Thymus (tissue), 11 donors: ENCODE data around the gene STXBP6. TPM values are rescaled to one million over a fixed set of nuclear protein-coding genes. Genes with fewer than 3 reads are reported as not detected.

Source experiments
- DNase-seq, 9 donors: peaks; one replicate each; pipeline ENCODE4 v3.0.0-alpha.2; 2013; ENCODE audit warnings: low spot score in 9 of 9, low read depth in 6 of 9, missing footprints in 1 of 9
- H3K27ac ChIP-seq, 2 donors: one replicate each; pipeline ENCODE4 v1.5.1; 2013; ENCODE audit warnings: control low read depth in 1 of 2, low read depth in 1 of 2, low read length in 1 of 2, mild to moderate bottlenecking in 1 of 2, moderate library complexity in 1 of 2
- H3K27me3 ChIP-seq, 2 donors: one replicate each; pipeline ENCODE4 v1.5.1; 2013; ENCODE audit warnings: low read length in 1 of 2; ENCODE audit not compliant: control insufficient read depth in 2 of 2, insufficient read depth in 1 of 2
- H3K36me3 ChIP-seq, 2 donors: one replicate each; pipeline ENCODE4 v1.5.1; 2013; ENCODE audit warnings: low read length in 1 of 2, mild to moderate bottlenecking in 1 of 2, moderate library complexity in 1 of 2; ENCODE audit not compliant: control insufficient read depth in 2 of 2, insufficient read depth in 2 of 2
- H3K4me1 ChIP-seq, 2 donors: one replicate each; pipeline ENCODE4 v1.5.1; 2013; ENCODE audit warnings: low read length in 2 of 2; ENCODE audit not compliant: control insufficient read depth in 2 of 2, insufficient read depth in 2 of 2
- H3K4me3 ChIP-seq, 2 donors: one replicate each; pipeline ENCODE4 v1.5.1; 2013; ENCODE audit warnings: low read length in 2 of 2, control low read depth in 1 of 2, mild to moderate bottlenecking in 1 of 2
- H3K9me3 ChIP-seq, 2 donors: one replicate each; pipeline ENCODE4 v1.5.1; 2013; ENCODE audit warnings: low read length in 1 of 2, mild to moderate bottlenecking in 1 of 2; ENCODE audit not compliant: control insufficient read depth in 2 of 2, insufficient read depth in 1 of 2
- WGBS: extraction: QIAGEN DNeasy Blood & Tissue Kit; methylation state at CpG from one replicate; pipeline ENCODE4 v1.1.7; 2013; 5-methylcytosine and 5-hydroxymethylcytosine counted together
- polyA plus RNA-seq: library from polyadenylated mRNA; stranded (reverse); fragments of 200-250 nt; gene quantifications from one replicate; pipeline ENCODE4 v1.2.3, GENCODE V29; 2013
- total RNA-seq: library from RNA; stranded (reverse); fragments of 120-200 nt; gene quantifications from one replicate; pipeline ENCODE4 v1.2.4, GENCODE V29; 2013
- donor health status: healthy.

The STXBP6 gene
- total and polyA plus RNA-seq, 2 donors: 6.9 to 8.3 TPM

DNA sequence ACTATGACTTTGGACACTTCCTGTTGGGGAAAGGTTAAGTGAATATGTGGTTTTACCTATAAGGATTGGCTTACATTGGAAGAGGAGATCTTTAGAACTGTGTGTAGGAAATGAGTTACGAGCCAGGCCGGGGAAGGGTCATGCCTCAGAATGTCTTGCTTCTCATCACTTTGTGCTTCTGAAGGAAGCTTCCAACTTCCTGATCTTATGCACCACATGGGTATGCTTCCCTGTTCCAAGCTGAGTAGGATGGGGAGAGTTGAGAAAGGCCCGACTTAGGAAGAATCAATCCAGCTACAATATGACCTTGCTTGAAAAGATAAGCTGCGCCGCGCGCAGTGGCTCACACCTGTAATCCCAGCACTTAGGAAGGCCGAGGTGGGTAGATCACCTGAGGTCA is 59.9 kb downstream of the STXBP6 start:
- H3K4me3 ChIP-seq: no peak overlapping the region
- DNase-seq: no peak
- no peak overlapping the region for H3K27ac ChIP-seq
- H3K36me3 ChIP-seq: no peaks in the 10 kb centered on the region
- WGBS: 97% methylated on average over 8 of the region's 8 CpGs
- peaks cover 0 to 2% of the 10 kb centered on the region in 2 donors for H3K4me1 ChIP-seq
- H3K9me3 ChIP-seq: no peaks in the 10 kb centered on the region
- no peaks in the 10 kb centered on the region for H3K27me3 ChIP-seq

DNA sequence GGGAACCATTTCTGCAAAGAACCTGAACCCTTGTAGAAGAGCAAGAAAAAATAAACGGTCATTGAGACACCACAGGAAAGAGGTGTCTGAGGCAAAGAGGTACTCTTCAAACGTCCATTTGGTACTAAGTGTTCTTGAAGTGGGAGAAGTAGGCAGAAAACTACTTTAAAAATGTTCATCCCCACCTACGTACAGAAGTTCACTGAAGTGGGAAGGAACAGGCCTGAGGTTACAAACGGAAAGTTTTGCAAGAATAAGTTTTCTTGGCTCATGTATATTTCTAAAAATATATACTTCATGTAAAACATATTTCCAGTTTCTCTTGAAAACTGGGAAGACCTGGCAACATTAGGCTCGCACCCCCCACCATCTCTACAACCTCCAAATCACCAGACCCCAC is 61.2 kb downstream of the STXBP6 start:
- Histone ChIP-seq H3K4me1 (peaks cover 0 to 2% of the 10 kb centered on the region in 2 donors), H3K36me3 (no peaks in the 10 kb centered on the region), H3K4me3 (no peak overlapping the region), H3K9me3 (no peaks in the 10 kb centered on the region), H3K27me3 (no peaks in the 10 kb centered on the region), H3K27ac (no peak overlapping the region)
- DNase-seq: no peak
- 67% methylated on average over 5 of the region's 5 CpGs for WGBS

DNA sequence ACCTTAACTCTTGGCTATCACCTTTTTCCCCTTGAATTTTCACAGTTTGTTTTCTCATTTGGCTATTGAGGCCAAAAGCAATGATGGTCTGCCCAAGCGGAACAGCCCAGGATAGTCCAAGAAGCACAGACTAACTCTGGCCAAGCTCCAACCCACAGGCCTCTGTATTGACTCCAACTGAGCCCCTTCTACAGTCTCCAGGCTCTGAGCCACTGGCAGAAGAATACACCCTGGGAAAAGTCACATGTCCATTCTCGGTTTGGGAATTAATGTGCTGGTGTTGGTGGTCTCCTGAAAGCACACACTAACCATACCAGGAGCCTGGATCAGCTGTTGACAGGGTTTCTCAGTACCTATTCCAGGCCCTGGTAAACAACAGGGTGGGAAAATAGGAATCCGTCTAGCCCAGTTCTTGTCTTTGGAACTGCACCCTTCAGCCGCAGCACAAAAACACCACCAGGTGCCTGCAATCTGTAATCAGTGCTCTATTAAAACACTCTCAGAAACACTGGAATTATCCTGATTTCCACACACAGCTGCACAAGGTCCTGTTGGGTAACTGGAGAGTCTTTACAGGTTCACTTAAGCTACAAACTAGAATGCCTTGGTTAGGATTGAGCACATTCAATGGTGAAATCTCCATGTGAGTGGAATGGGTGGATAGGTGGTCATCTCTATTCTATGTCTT is 63.6 kb downstream of the STXBP6 start:
- Histone ChIP-seq H3K4me1 (peaks cover 0 to 2% of the 10 kb centered on the region in 2 donors), H3K27me3 (no peaks in the 10 kb centered on the region), H3K9me3 (no peaks in the 10 kb centered on the region), H3K36me3 (no peaks in the 10 kb centered on the region), H3K4me3 (no peak overlapping the region), H3K27ac (no peak overlapping the region)
- DNase-seq: no peak
- WGBS: 97% methylated on average over 4 of the region's 4 CpGs

DNA sequence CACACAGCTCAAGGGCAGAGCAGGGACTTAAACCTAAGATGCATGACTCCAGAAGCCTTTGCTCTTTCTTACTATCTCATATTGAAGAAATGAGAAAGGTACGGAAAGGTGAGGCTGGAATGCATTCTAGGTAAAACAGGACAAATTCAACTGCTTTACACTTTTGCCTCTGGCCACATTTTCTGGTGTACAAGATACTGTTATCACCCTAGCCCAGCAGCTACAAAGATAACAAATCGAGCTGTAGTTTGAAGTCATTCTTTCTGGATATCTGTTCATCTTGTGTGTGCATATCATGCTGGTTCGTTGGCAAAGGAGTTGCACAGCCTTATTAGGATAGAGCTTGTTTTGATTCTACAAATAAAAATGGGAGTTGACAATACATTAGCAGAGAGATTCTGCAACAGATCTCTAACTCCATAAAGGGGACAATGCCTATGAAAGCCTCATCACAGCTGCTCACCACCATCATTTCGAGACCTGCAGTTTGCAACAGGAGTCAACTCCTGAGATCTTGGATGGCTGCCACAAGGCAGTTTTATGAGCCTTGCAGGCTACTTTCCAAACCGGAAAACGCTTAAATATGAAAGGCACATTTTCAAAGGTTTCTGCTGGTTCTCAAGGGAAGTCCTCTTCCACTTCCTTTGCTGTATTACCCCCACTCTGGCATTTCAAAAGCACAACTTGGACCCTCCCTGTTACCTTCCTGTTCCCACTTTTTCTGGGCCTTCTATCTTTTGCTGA is 64.9 kb downstream of the STXBP6 start:
- H3K27ac ChIP-seq: no peak overlapping the region
- no peaks in the 10 kb centered on the region for H3K9me3 ChIP-seq
- no peaks in the 10 kb centered on the region for H3K36me3 ChIP-seq
- H3K4me3 ChIP-seq: no peak overlapping the region
- DNase-seq: no peak
- no peaks in the 10 kb centered on the region for H3K27me3 ChIP-seq
- peaks cover 0 to 2% of the 10 kb centered on the region in 2 donors for H3K4me1 ChIP-seq
- WGBS: 62% methylated on average over 6 of the region's 6 CpGs

DNA sequence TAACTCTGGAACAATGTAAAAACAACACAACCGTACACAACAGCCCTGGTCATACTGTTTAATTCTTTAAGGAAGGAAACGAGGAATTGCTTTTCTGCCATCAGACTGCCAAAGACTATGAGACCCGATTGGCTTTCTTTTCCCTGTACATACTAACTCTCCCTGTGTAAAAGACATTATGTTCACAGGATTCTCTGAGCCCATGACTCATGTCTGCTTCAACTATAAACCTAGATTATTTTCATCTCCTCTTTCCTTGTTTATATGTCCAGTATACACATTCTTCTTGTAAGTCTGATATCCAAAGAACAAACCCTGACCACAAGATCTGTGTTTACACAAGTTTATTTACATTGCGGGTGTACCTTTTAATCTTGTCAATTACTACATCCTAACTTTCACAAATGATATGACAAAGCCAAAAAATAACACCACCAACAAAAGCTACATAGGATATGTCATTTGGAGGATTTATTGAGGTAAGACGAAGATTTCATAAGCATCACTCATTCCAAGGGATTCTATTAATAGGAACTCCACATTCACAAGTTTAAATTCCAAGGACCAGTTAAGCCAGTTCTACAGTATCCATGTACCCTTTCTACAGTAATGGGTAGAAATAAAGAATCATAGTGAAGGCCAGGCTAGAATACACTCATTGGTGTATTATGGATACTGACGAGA is 67.3 kb downstream of the STXBP6 start:
- H3K4me1 ChIP-seq: peaks cover 0 to 2% of the 10 kb centered on the region in 2 donors
- no peak overlapping the region for H3K4me3 ChIP-seq
- no peaks in the 10 kb centered on the region for H3K27me3 ChIP-seq
- no peak for DNase-seq
- WGBS: 93% methylated on average over 6 of the region's 6 CpGs
- no peaks in the 10 kb centered on the region for H3K36me3 ChIP-seq
- no peak overlapping the region for H3K27ac ChIP-seq
- H3K9me3 ChIP-seq: no peaks in the 10 kb centered on the region

DNA sequence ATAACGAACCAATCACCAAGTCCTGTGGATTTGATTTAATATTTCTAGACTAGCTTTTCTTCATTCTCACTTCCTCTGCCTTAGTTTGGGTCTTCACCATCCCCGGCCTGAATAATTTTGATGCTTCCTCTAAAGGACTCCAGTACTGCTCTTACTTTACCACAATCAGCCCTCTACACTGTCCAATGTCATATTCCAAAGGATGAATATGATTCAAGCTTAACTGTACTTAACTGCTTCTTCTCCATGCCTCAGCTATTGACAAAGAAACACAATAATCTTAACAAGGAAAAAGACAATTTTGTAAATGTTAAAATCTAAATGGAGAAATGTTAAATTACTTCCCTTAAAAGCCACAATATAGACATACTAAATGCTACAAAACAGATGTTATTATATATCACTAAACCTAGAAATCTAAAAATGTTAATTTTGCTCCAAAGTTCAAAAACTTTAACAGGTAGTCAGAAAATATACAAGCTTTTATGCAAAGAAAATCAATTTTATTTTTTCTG is 70.2 kb downstream of the STXBP6 start:
- no peaks in the 10 kb centered on the region for H3K4me1 ChIP-seq
- H3K27me3 ChIP-seq: no peaks in the 10 kb centered on the region
- no peak overlapping the region for H3K27ac ChIP-seq
- no peak for DNase-seq
- no peaks in the 10 kb centered on the region for H3K36me3 ChIP-seq
- no peak overlapping the region for H3K4me3 ChIP-seq
- 78% methylated on average over 2 of the region's 2 CpGs for WGBS
- no peaks in the 10 kb centered on the region for H3K9me3 ChIP-seq

DNA sequence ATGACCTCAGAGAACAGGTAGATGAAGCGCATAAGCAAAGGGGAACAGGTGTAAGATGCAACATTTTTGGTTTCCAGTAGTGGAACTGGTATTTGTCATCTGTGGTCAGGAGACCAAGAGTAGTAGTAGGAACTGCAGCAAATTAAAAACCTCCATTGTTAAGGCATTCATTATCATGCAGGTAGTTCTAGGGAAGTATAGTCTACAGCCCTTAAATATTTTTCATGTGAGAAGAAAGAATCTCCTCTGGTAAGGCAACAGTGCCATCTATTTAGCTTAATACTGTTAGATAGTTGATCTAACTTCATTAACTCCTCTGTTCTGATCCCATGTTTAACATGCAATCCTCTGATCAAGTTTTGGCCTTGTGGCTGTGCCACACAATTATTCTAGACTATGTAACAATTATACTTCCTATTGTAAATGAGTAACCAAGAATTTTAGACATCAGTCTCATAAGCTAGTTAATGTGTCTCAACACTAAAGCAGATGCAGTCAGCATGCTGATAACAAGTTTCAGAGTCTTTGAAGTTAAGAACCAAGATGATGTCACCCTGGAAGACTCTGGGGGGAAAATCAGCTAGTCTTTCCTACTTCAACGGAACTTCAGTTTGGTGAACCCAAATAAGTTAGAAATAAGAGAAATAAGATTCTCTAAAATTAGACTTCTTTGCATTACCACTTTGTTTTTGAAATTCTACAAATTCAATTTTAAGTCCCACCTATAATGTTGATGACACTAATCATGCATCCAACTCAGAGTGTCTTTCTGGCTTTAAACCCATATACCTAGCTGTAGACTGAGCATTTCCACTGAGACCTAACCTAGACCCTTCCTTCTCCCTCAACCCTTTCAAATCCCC is 70.9 kb downstream of the STXBP6 start:
- Histone ChIP-seq H3K27ac (no peak overlapping the region), H3K9me3 (no peaks in the 10 kb centered on the region), H3K4me1 (no peaks in the 10 kb centered on the region), H3K36me3 (no peaks in the 10 kb centered on the region), H3K4me3 (no peak overlapping the region), H3K27me3 (no peaks in the 10 kb centered on the region)
- 90% methylated on average over 2 of the region's 2 CpGs for WGBS
- no peak for DNase-seq

DNA sequence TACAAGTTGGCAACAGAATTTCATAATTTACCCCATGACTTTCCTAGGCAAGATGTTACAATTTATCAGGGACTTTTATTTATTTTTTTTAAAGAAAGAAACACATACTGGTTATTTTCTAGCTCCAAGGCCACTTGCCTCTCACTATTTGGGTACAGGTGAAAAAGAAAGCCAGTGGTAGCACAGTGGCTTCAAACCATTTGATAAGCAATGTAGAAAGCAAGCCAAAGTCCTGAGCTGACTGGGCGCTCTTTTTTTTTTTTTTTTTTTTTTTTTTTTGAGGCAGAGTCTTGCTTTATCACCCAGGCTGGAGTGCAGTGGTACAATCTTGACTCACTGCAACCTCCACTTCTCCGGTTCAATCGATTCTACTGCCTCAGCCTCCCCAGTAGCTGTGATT is 73.3 kb downstream of the STXBP6 start:
- H3K4me1 ChIP-seq: no peaks in the 10 kb centered on the region
- no peaks in the 10 kb centered on the region for H3K27me3 ChIP-seq
- H3K27ac ChIP-seq: no peak overlapping the region
- no peaks in the 10 kb centered on the region for H3K36me3 ChIP-seq
- 99% methylated on average over 3 of the region's 3 CpGs for WGBS
- no peaks in the 10 kb centered on the region for H3K9me3 ChIP-seq
- no peak overlapping the region for H3K4me3 ChIP-seq
- no peak for DNase-seq
